COLO668 (cell line): ENCODE results near the gene KANK4.
A peak's percentile ranks its signal among the peaks of the same experiment; 100 is the strongest.

ENCODE experiments used
- DNase-seq: peaks from one replicate; lab custom pipeline; 2025; ENCODE audit not compliant: unreplicated experiment; lab: John Stamatoyannopoulos, UW

The KANK4 gene

DNA sequence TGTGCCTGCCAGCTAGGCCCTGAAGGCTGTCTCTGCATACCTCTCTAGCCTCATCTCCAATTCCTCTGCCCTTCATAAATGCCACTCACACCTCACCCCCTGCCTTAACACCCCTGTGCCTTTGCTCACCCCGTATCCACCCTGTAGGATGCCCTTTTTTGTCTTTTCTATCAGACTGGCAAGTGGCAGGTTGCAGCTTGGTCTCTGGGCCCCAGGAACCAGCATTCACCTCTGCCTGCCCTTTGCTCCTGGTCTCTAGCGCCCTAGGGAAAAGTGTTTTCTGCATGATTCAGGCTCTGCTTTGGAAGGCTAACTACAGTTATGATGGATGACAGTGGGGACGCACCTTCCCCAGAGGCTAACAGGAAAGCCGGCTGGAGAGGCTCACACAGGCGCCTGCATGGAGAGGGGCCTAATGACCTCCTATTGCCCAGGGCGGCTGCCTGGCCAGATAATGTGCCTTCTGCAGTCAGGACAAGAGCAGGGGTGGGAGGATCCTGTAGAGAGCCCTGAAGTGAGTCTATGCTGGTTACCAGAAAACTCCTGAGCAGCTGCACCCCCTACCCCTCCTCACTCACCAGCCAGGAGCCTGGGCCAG, 11.2 kb downstream of the KANK4 start:
- DNase-seq: no peak

DNA sequence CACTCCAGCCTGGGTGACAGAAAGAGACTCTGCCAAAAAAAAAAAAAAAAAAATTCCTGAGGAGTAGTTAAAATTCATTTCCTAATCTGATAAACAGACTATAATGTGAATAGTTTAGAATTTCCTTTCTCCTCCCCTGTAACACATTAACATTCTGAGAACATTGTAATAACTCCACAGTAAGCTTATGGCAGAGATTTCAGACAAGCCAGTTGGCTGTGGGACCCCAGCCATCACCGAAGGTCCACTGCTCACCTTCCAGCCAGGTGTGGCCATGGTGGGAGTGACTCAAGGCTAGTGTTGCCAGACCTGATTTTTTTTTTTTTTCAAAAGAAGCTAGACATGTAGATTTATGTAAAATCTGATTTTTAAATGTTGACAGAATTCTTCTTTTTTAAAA, 11.8 kb downstream of the KANK4 start:
- DNase-seq: no peak

DNA sequence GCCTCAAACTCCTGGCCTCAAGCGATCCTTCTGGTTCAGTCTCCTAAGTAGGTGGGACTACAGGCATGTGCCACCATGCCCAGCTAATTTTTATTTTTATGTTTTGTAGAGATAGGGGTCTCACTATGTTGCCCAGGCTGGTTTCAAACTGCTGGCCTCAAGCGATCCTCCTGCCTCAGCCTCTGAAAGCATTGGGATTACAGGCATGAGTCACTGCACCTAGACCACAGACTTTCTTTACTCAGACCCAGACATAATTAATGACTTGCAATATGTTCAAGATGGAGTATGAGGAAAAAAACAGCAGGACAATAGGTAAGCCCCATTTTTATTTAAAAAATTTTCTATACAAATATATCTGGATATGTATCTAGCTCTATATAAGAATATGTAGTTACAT, 13.2 kb downstream of the KANK4 start:
- DNase-seq: no peak

DNA sequence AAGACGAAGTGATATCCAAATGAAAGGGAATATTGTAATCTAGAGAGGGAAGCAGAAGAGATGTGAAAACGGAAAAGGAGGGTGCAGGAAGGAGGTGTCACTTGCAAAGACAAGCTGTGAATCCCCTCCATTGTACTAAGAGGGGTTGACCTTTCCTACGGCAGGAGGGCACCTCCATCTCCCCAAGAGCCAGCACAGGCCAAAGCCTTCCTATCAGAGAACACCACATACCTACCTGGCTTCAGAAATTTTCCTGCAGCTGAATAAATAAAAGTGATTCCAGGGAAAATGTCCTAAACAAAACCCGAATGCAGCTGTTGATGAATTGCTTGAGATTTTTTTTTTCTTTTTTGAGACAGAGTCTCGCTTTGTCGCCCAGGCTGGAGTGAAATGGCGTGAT, 14.3 kb downstream of the KANK4 start:
- peak; percentile 29 for DNase-seq

DNA sequence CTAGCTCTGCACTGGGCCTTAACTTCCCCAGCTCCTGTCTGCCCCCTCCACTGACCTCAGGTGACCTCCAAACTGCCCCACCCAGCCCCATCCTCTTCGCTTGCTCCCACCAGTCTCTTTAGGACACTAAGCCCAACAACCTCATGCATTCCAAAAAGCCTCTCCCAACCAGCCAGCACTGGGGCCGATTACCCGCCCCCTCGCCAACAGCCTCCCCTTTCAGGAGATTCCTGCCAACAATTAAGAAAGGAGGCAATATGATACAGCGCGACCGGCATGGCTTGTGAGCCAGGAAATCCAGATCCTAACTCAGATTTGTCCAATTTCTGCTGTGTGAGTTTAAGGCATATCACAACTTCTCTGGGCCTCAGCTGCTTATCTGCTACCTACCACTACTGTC, 14.7 kb downstream of the KANK4 start:
- no peak for DNase-seq

DNA sequence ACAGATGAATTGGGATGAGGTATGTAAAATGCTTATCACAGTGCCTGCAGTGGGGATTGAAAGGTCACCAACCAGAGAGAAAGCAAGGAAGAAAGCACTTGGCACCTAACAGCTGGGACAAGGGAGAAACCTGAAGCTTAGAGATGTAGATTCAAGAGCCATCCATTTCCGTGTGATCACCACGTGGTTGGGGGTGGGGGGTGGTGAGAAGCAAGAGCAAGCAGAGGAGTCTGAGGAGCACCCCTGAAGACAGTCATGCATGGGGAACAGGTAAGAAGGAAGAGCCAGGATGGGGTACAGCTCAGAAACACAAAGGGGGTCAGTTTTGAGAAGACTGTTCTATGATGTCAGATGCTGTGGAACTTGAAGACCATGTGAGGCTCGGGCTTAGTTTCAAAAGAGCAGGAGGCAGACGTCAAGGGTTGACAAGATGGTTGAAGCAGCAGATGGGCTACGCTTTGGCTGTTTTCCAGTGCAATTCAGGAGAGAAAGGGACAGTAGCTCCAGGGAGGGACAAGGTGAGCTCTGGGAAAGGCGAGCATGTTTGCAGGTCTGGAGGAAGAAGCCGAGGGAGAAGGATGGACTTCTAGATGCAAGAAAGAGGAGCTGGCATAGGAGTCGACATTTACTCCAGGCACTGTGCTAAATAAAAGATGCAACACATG, 17.4 kb downstream of the KANK4 start:
- no peak for DNase-seq

DNA sequence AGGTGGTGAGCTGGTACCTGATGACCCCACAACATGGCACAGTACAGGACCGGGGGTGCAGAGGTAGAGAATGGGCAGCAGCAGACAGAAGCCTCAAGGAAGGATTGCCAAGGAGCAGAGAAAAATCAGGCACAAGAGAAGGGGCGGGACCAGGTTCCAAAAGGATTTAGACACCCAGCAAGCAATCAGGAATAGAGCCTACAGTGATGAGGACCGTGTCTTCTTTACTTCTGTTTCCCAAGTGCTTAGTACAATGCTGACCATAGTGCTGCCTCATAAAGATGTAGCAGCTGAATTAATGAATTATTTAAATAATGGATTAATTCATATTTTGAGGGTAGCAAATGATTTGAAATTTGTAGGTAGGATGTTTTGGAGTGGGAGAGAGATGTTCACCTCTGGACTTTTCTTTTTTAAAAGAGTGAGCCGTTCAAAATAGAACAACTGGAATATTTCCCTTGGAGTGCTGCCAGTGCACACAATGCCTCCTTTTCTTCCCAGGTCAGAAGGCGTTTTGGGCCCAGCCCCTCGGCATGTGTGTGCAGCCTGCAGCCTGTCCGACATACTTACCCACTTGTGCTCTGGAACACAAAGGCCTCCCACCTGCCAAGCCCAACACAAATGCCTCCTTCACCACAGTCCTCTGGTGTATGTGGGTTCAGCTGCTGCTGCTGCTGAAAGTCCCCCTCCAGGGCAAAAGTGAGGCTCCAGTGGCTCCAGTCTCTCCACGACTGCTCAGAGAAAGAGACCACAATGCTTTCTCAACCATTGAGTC, 19.6 kb downstream of the KANK4 start:
- peak; percentile 93 for DNase-seq

DNA sequence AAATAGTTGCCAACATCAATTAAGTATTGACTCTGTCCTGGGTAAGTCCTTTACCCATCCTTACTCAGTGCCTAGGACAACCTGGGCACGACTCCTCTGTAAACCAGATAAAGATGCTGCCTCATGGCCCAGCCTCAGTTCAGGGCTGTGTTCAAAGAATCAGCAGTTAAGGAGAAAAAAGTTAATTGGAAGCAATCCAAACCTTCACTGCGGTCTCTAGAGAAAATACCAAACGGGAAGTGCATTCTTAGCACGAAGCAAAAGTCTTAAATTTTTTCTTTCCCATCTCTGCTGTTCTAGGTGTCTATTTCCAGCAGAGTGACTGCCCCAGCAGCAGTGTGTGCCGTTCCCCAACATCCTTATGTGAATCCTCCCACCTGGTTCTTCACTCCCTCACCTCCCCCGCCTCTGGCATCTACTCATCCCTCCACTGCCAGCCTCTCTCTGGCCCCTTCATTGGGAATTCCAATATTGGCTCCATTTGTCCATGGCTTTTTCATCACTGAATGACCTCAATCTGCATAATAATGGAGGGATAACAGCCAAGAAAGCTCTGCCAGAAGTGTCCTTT, 23.2 kb downstream of the KANK4 start:
- DNase-seq: no peak

DNA sequence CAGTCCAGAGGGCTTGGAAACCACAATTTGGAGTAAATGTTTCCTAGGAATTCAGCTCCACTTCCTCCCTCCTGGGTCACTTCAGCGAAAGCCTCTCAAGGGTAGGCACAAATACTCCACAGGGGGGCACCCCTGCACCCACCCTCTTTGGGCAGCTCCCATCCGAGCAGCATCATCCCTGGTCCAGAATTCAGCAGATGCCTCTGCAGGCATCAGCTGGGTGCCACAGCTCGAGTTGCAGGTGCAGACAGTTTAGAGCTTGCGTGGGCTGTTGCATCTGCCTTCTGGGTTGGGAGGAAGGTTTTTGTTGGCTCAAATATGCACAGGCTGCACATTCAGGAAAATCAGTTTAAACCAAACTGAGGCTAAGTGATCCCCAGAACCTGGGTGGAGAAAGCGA, 25.0 kb downstream of the KANK4 start:
- peak; percentile 82 for DNase-seq

DNA sequence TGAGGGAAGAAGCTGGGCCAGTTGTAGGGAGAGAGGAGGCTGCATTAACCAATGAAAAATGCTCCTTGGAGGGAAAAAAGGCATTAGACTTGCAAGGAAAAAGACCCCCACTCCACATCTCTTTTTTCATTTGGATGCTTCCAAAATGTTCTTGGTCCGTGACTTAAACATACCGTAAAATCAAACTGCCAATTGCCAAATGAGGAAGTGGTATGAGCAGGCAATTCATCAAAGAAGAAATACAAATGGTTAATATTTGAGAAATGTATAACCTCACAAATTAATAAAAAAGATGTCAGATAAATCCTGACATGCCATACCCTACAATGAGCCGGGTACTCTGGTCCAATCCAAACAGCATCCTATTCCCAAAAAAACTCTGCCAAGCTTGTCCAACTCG, 30.6 kb downstream of the KANK4 start:
- no peak for DNase-seq

DNA sequence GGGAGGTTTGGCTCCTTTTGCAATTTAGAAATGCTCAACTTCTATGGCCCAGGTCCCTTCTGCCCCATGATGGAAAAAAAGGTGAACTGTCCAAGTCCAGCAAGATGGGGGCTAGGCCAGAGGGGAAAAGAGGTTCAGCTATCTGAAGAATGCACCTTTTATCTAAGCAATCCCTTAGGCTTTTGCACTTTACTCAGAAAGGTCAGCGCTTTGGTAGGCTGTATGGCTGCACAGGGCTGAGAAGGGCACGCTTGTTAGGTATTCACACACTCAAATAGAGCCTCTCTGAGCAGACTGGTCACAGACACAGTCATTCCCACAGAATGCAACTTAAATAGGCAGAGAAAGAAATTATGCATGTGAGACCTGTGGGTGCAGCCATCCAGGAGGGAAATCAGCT, 31.0 kb downstream of the KANK4 start:
- DNase-seq: no peak

DNA sequence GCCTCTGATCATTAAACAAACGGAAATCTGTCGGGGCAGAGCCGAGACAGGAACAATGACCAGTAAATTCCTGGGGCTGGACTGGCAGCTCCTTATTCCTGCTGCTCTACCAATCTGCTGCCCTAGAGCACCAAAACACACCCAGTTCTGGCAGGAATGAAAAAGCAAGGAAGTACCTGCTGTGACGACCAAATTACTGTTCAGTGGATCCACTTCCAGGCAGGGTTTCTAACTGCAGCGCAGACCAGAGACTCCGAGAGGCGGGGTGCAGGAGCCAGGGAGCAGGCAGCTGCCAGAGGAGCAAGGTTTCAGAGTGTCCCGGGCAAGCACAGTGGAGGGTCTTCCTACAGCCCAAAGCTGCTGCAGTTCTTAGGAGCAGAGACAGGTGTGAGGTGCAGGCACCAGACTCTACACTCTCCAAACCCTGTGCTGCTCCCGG, 32.4 kb downstream of the KANK4 start:
- DNase-seq: no peak

DNA sequence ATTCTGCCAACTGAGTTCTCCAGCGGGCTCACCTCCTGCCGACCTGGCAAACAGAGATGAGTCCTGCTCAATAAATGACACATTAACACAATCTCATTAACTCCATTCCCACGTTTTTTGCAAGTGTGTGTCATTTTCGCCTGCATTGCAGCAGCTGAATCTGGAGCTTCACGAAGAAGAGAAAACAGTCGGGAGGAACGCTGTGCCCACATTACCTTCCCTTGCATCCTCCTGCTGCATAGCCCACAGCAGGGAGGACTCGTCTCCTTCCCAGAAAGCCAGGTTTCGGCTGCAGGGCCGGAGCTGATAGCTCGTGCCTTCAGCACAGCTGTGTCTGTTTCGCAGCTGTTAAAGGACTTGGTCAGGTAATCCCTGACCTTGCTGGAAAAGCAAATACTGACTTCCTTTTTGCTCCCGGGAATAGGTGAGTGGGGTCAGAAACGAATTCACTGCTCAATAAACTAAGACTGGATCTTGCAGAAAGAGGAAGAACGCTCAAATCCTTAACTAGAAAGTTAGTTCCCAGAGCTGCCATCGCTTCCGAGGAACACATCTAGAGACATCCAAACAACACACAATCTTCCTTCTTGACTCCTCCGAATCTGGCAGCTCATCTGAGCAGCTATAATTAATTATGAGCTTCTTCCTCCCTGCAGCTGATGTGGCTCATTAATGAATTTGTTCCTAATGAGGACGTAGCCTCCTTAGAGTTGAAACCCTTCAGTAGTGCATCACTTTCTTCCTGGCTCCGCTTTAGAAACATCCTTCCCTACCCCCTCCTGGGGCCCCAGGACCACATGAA, 33.0 kb downstream of the KANK4 start:
- peak; percentile 44 for DNase-seq

DNA sequence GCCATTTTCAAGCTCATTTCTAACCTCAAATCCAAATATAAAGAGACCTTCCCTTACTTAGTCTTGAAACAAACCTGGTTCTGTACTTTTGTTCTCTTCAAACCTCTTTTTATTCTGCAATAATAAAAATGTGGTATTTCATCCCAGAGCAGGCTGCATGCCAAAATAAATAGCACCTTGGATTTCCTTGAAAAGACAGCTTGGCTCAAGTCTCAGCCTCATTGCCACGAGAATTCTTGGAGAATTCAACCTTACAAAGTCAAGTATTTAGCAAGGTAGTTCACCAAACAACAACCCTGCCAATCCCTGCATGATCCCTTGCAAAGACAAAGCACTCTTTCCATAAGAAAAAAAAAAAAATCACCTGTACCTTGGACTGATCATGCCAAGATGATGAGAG, 33.8 kb downstream of the KANK4 start:
- no peak for DNase-seq

DNA sequence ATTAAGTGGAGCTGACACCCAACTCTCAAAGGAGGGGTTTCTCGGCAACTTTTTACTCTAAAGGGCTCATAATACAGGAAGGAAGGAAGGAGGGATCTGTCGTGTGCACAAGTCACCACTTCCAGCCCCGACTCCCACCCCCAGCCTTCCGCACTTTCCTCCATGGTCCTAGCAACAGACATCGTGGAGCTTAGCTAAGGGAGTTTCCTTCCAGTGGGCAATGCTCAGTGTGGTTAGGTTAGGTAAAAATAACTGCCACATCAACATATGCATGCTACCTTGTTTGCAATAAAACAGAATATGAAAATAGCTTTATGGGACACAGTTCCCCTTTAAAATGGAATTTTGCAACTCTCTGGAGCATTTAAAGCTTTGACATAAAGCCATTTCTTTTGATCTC, 35.2 kb downstream of the KANK4 start:
- DNase-seq: no peak

DNA sequence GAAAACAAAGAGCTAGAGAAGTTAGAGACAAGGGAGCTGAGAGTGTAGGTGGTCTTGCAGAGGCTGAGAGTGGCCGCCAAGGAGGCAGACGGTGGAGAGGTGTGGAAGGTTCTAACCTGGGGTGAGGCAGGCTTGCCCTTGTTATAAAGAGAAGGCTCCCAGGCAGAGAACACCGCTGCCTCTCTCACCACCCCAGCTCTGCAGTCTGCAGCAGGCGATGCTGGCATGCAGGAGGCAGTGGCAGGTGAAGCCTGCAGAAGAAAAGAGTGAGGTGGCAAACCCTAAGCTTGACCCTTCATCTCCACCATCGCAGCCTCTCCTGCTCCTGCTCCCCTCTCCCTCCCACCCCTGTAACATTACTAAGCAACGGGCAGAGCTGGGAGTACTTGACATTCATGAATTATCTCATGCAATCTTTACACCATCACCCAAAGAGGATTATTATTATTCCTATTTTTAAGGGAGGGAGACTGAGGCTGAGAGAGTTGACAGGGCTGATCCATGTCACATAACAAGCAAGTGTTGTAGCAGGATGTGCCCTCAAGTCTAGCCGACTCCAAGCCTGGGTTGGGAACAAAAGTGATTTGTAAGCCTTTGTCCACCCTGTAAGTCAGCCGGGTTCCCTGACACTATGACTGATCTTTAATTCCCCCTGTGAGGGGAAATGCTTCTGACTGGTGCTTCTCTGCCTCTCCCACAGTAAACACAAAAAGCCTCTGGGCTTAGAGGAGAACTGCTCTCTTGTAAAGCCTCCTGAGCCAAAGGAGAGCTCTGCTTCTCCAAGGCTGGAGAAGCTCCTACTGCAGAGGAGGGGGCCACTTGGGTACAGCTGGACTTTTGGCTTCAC, 36.1 kb downstream of the KANK4 start:
- DNase-seq: no peak

DNA sequence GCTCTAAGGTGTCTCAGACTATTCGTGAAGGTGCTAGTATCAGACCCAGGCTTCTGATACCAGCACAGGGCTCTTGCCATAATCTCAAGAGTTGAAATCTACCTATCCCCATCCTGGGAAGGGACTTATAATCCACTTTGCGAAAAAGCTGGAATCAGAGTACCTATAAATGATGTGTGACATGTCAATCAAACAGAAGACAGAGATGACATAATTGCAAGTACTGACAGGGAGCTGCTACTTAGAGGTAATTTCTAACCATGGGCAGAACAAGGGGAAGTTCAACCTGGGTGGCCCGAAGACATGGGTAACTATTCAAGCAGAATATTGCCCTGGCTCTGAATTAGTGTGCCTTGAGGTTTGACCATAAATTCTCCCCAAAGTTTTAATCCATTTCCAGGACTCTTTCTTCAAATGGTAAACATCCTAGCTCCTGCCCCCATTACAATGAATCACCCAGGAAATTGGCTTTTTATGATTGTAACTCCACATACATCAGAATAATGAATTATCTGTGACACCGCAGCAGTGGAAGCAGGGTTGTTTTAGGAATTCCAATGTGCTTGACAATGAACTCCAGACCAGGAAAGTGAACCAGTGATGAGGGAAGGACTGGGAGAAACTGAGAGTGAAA, 37.2 kb downstream of the KANK4 start:
- no peak for DNase-seq

DNA sequence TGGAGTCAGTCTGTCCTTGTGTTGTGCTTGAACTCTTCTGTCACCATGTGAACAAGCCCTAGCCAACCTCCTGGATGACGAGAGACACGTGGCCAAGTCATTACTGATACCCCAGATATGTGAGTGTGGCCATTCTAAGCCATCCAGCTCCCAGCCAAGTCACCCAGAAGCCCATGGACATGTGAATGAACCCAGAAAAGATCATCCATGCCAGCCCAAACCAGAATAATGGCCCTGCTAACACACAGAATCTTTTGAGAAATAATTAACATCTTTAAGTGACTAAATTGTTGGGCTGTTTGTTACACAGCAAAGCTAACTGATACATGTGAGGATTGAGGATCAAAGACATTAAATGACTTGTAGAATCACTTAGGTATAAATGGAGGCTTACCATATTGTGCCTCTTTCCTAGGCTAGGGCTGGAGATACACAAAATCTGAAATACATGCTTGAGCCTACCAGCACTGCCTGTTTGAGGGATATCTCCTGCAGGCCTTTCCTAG, 38.2 kb downstream of the KANK4 start:
- DNase-seq: no peak

DNA sequence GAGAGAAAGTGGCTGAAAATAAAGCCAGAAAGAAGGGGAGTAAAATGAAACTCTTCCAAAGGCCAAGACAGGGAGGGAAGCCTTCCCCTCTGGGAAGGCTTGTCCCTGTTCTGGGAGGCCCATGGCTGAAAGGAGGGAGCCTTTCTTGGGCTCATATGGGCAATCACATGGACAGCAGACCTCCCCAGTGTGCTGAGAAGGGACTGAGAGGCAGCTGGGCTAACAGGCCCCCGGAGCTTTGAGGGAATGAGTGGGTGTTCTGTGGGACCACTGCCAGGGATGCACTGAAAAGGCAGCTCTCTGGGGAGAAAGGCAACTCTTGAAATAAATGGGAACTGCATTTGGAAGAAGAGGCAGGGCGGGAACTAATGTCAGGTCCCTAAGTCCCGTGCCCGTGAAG, 39.1 kb downstream of the KANK4 start:
- DNase-seq: no peak

DNA sequence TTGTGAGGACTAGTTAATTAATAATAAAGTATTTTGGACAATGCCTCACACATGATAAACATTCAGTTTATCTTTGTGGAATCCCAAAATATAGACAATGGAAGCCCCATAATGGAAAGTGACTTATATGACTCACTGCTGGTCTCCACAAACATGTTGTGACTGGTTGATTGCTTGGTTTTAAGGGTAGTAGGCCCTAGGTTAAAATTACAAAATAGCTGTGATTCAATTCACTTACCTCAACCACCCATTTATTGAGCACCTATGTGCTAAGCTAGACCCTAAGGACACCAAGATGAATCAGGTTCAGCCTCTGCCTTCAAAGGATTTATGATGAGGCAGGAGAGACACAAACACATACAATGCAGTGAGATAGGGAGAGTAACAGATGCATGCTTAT, 42.4 kb downstream of the KANK4 start:
- no peak for DNase-seq
